HL-60/S4 treated with retinoic acid at 250 ng/mL for 4 days and 3 days (cell line): Measurements from ENCODE around the gene PHKA2.
"Not testable (repeated sequence)": the region's sequence is repeated elsewhere in the genome, so short reads cannot be mapped to it uniquely, and the experiment has no call there.

Experiments
- in situ Hi-C: fragments of 300-500 bp; cut with MboI; formaldehyde crosslinking; loops from 2 replicates; pipeline ENCODE4 v1.7.0; 2022; ENCODE audit warnings: low sequenced_read_pairs

The PHKA2 gene, protein sequence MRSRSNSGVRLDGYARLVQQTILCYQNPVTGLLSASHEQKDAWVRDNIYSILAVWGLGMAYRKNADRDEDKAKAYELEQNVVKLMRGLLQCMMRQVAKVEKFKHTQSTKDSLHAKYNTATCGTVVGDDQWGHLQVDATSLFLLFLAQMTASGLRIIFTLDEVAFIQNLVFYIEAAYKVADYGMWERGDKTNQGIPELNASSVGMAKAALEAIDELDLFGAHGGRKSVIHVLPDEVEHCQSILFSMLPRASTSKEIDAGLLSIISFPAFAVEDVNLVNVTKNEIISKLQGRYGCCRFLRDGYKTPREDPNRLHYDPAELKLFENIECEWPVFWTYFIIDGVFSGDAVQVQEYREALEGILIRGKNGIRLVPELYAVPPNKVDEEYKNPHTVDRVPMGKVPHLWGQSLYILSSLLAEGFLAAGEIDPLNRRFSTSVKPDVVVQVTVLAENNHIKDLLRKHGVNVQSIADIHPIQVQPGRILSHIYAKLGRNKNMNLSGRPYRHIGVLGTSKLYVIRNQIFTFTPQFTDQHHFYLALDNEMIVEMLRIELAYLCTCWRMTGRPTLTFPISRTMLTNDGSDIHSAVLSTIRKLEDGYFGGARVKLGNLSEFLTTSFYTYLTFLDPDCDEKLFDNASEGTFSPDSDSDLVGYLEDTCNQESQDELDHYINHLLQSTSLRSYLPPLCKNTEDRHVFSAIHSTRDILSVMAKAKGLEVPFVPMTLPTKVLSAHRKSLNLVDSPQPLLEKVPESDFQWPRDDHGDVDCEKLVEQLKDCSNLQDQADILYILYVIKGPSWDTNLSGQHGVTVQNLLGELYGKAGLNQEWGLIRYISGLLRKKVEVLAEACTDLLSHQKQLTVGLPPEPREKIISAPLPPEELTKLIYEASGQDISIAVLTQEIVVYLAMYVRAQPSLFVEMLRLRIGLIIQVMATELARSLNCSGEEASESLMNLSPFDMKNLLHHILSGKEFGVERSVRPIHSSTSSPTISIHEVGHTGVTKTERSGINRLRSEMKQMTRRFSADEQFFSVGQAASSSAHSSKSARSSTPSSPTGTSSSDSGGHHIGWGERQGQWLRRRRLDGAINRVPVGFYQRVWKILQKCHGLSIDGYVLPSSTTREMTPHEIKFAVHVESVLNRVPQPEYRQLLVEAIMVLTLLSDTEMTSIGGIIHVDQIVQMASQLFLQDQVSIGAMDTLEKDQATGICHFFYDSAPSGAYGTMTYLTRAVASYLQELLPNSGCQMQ

DNA sequence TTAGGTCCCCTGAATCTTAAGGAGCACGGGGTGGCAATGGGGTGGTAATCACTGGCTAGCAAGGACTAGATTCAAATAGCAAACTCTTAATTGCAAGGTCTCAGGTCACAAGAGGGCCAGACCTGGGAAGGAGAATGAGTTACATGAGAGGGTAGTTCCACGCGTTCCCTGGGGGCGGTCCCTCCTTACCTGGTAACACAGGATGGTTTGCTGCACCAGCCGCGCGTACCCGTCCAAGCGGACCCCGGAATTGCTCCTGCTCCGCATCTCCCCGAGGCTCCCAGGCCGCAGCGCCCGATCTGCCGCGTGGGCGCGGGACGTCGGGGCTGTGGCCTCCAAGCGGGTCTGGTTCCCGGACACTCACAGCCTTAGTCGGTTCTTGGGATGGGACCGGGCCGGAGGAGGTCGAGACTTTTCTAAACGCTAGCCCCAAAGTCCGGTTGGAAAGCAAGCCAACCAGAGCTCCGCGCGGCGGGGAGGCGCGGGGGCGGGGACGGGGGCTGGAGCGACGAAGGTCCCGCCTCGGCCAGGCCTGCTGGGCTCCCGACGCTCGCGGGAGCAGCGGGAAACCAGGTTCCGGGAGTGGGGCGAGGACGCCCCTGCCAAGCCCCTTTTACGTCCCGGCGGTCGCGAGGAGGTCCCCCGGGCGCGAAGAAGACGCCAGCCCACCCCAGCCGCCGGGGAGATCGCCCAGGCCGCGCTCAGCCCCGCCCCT lies at the start of gene PHKA2:
TSS of gene PHKA2 (minus strand) at position 449 of the 715 bp plus-strand sequence. CDS start at position 267, 182 bp downstream.
- in situ Hi-C loops = no loop called here

DNA sequence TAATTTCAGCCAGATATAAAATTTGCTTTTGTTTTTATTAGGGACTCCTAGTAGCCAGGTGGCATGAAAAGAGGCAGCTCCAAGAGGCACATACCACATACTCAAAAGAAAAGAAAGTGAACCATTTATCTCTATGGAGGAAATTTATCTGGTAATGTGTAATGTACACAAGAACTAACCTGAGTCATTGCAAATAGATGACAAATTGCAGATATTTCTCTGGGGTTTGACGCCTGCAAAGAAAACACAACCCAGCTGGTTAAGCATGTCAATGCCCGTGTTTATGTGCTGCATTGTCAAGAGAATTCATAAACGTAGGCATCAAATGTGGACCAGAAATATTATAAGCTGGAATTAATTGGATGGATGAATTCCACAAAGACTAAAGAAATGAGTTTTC lies 46.9 kb upstream of the PHKA2 start:
- in situ Hi-C loops = no loop called here

DNA sequence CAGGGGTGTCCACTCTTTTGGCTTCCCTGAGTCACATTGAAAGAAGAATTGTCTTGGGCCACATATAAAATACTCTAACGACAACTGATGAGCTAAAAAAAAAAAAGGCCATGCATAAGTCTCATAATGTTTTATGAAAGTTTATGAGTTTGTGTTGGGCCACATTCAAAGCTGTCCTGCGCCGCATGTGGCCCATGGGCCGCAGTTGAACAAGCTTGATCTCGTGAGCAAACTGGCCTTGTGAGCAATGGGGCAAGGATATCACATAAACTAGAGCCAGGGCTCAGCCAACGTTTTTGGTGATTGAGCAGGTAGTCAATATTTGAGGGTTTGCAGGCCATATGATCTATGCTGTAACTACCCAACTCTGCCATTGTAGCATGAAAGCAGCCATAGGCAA lies 44.6 kb upstream of the PHKA2 start:
- in situ Hi-C loops = no loop called here

DNA sequence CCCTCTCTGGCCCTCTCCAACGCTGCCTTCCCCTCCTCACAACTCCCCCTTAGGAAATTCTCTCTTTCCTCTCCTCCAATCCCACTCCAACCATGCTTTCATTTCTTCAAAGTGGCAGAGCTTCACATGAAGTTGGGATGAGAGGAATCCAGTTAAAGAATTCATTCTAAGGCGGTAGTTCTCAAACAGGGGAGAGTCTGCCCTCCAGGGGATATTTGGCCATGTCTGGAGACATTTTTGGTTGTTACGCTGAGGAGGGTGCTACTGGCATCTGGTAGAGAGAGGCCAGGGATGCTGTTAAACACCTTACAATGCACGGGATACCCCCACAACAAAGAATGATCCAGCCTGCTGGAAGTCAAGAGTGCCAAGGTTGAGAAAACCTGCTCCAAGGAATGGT lies 40.5 kb upstream of the PHKA2 start:
- in situ Hi-C loops = no loop called here

DNA sequence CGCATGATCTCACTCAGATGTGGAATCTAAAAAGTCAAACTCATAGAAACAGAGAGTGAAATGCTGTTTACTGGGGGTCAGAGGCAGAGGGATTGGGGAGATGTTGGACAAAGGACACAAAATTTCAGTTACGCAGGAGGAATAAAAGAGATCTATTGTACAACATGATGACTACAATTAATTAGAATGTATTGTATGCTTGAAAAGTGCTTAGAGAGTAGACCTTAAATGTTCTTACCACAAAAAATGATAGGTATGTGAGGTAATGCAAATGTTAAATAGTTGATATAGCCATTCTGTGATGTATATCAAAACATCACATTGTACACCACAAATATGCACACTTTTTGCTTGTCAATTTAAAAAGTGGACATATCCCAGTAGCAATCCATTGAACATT lies 36.1 kb upstream of the PHKA2 start:
- in situ Hi-C loops = no loop called here

DNA sequence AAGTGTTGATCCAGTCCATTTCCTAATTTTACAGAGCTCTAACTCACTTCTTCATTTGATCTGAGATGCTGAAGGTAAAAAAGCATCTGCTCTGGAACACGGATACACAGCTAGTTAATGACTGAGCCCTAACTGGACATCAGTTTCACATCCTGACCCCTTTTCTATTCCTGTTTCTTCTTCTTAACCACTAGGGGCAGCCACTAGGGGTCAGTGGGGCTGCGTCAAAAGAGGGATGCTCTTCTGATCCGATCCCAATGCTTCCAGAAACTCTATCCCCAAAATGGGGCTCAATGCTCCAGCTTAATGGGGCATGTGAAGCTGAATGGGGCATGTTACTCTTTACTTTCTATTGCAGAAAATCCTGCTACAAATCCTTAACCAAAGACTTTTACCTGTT lies 33.4 kb upstream of the PHKA2 start:
- in situ Hi-C loops = no loop called here

DNA sequence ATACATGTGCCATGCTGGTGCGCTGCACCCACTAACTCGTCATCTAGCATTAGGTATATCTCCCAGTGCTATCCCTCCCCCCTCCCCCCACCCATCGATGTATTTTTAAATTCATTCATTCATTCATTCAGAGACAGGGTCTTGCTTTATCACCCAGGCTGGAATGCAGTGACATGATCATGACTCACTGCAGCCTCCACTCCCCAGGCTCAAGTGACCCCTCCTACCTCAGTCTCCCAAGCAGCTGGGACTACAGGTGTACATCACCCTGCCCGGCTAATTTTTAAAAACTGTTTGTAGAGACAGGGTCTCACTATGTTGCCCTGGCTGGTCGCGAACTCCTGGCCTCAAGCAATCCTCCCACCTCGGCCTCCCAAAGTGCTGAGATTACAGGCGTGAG lies 32.7 kb upstream of the PHKA2 start:
- in situ Hi-C loops = not testable (repeated sequence)

DNA sequence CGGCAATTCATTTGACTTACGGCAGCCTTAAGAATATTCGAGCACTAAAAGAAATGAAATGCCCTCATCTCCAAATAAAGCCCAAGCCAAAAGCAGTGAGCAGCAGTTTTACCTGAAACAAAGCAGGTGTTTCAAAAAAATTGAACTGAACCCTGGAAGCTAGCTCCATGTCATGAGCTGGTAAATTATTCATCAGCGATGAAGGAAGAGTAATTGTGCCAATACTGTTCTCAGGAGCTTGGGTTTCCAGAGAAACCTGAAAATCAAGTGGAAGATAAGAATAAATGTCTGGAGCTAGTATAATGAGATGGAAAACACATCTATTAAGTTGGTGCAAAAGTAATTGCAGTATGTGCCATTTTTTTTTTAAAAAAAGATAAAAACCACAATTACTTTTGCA lies 24.0 kb upstream of the PHKA2 start:
- in situ Hi-C loops = no loop called here

DNA sequence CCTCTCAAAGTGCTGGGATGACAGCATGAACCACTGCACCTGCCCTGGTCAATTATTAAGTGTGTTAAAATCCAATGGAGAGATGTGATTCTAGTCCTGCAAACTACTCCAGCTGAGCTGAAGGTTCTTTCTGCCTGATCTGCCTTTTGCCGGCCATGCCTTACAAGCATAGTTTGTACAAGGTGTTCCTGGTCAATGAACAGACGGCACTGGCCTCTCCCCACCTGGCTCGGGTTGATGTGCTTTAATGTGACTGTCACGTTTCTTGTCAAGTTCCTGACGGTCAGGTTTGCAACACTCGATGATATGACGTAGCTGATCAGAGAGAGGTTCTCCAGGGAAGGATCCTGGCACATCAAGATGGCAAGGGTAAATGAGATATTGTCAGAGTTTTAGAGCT lies 23.1 kb upstream of the PHKA2 start:
- in situ Hi-C loops = no loop called here

DNA sequence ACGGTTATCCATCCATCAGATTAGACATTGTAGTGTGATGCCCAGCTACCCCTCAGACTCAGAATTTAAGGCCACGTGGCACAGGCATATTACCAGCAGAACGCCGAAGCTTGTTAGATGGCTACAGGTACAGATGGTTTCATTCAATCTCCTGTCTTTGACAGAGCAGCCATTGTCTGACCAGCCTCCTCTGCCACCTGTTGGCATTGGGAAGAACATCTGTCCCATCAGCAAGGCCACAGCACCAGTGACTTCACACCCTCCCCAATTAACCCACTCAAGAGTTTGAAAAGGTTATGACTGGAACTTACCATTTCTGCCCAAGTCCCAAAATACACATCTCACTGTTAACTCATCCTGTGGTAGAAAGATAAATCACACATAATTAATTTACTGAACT lies 22.0 kb upstream of the PHKA2 start:
- in situ Hi-C loops = no loop called here

DNA sequence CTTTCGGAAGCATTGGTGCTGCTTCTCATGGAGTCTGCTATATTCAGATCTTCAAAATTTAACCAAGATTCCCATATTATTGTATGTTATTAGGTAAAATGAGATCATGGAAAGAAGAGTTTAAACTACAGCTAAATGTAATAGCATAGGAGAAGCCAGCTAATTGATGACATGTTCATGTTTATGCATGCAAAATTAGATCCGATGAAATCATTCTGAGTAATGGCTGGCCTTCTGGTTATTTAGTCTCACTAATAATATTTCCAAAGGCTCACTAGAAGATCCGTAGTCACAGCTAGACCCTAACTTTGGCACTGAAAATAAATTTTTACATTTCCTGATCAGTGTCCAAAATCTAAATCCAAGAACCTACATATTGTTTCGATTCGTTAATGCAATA lies 19.8 kb upstream of the PHKA2 start:
- in situ Hi-C loops = no loop called here

DNA sequence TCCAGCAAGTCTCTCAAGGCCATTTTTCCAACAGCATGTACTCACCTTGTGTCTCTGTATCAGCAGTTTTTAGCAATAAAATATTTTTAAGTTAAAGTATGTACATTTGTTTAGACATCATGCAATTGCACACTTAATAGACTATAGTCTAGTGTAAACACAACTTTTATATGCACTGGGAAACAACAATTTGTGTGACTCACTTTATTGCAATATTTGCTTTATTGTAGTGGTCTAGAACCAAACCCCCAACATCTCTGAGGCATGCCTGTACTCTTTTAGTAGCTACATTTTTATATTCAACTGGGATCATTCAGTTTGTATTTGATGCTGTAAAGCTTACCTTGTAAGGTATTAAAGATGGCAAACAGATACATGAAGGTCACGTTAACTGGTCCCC lies 14.7 kb upstream of the PHKA2 start:
- in situ Hi-C loops = no loop called here

DNA sequence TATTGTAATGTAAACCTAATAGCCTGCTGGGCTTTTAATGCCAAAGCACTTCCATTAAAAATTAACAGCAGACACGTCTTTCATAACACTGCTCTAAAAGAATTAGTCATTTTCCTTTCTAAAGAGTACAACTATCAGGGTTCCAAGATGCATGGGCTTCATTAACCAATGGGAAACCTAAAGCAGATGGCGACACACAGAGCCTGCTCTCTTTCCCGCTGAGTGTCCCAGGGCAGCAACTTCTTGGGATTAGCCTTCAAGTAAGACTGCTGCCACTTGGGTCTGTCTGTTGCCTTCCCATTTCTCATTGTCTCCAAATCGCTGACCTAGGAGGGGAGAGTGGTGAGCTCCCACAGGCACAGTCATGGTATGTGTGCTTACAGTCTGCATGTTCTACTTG lies 14.0 kb upstream of the PHKA2 start:
- in situ Hi-C loops = no loop called here

DNA sequence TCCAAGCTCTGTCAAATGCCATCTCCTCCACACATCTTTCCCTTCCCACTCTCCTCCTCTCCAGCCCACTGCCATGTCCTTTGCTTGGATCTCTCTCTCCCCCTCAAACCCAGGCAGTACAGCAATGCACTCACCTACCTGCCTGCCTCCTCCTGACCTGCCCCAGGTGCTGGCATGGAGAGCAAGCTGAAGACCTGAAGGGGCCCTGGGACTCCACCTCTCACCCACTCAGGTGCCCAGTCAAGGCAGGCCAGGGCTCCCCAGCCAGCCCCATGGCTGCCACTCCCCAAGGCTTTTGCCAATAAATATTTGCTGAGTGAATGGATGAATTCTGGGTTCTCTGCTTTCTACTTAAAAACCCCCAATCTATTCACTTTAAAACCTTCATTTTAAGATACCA lies 12.6 kb upstream of the PHKA2 start:
- in situ Hi-C loops = no loop called here

DNA sequence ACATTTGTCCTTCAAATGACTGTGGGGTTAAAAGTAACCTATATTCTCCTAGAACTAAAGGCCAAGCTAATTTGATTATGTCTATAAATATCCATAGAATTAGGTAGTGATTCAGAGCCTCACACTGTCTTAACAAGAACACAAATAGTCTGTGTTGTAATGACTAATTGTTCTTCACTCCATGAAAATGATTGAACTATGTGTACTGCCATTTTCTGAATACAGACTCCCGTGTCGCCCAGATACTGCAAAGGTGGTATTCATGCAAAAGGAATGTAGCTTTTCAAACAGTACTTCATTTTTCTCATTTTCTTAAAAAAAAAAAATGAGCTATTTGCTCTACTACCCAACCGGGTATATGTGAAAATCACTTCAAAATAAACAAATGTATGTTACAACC lies 11.3 kb upstream of the PHKA2 start:
- in situ Hi-C loops = no loop called here

DNA sequence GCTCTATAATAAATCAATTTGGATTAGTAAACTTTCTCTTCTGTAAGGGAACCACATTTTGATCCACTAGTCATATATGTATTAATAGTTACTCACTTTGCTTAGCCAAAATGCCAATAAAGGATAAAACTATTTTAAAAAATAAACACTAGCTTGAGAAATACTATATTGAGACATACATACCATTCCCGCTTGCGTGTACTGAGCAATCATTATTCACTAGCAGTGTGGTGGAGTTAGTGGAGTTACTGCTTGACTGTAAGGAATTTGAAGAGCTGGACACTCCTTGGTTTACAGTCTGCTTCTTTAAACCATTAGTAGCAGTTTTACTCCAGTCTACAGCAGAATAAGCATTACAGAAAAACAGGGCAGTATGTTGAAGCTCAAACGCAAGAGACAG lies 10.8 kb upstream of the PHKA2 start:
- in situ Hi-C loops = no loop called here

DNA sequence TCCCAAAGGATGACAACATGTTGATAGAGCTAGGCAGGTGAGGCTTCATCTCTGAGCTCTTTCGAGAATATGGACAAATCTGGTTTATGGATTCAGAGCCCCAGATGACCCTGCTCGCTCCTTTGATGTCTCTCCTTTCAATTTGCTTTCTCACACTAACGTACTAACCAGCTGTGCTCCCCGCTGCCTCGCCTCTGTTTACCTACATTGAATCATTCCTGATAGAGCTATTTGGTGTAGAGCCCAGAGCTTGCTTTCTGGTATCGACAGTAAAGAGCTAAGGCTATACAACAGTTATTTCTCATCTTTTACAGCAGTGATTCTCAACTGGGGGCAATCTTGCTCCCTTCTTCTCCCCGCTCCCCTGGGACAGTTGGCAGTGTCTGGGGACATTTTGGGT lies 8.9 kb upstream of the PHKA2 start:
- in situ Hi-C loops = no loop called here

DNA sequence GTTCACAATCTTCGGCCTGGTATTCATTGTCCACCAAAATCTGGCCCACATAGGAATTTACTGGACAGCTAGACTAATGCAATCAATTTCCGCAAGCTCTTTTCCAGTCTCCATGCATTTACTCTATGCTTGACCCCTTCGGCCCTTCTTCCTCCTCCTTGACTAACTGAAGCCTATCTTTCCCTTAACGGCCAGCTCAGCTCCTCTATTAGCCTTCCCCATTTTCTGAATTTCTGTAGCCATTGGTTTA lies 1.2 kb upstream of the PHKA2 start:
- in situ Hi-C loops = no loop called here

DNA sequence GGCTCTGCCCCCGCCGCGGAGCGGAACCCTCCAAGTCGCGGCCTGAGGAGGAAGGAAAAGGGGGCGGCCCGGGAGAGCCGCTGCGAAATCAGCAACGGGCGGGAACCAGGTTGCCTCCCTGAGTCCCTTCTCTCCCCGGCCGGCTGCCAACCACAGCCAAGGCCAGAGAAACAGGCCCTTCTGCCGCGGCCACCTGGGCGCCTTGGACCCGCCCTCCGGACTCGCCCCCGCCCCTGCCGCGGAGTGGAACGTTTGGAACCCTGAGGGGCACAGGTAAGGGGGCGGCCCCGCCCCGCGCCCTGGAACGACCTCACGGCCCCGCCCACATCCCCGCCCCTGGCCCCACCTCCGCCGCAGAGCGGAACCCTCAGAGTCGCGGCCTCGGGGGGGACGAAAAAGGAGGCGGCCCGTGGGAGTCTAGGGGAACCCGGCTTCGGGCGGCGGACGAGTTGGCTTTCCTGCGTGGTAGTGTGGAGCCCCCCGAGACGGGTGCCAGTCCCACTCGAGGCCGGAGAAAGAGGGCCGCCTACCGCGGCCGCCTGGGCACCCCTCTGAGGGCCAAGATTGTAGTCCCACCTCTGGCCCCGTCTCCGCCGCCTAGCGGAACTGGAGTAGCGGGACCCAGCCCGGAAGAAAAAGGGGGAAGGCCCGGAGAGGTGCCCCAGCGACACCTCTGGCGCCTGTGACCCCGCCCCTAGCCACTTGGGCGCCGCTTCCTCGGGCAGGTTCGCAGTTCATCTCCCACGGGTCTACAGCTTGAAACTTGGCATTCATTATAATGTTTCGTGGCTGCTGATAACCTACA lies 669 bp upstream of the PHKA2 start:
- in situ Hi-C loops = no loop called here

DNA sequence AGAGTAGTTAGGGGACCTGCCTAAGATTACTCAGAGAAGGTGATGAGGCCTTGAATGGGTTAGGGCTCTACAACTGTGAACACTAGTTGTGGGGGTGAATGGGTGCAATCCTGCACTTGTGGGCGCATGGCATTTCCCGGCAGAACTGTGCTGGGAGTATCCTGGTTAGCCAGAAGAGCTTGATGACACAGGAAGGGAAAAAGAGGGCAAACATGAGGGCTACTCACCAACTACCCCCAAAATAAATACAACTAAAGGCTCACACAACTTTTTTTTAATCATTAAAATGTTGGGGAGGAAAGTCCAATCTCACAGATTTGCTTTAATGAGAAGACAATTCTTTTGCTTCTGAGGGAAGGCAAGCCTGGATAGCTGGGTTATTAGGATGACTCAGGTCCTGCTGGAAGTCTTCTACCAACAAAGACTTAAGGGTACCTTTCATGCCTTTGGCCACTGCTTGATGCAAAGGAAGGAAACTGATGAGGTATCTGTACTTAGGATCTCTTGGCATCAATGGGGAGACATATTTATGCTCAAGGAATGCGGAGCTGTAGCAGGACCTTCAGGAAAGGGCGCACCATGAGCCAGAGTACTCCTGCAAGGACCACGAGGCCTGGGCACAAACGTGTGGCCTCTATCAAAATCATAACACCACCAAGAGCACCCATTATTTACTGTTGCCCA lies 2.6 kb downstream of the PHKA2 start:
- in situ Hi-C loops = no loop called here
